Spleen (tissue), 11 donors: Measurements from ENCODE around the gene SHANK1. TPM values are rescaled to one million over a fixed set of nuclear protein-coding genes. Genes with fewer than 3 reads are reported as not detected.

ENCODE experiments used
- DNase-seq: peaks from one replicate; pipeline ENCODE4 v3.0.0-alpha.2; 2020
- H3K27ac ChIP-seq, 8 donors: fragments of 200-600 bp; sonication (generic) in 7 of 8; 1 replicate in 4 of 8; 2 replicates in 4 of 8; pipeline versions ENCODE4 v1.5.0 to v1.8.0; 2016 to 2021; ENCODE audit warnings: inconsistent platforms in 4 of 8, mild to moderate bottlenecking in 4 of 8, moderate library complexity in 1 of 8
- H3K27me3 ChIP-seq, 7 donors: fragments of 200-600 bp; sonication (generic) in 6 of 7; replicated peaks in 1 of 7; 1 replicate in 4 of 7; 2 replicates in 3 of 7; pipeline versions ENCODE4 v1.5.0 to v1.8.0; 2016 to 2021; ENCODE audit warnings: inconsistent platforms in 3 of 7, mild to moderate bottlenecking in 1 of 7
- H3K36me3 ChIP-seq, 6 donors: fragments of 200-600 bp; sonication (generic) in 5 of 6; 1 replicate in 4 of 6; 2 replicates in 2 of 6; pipeline versions ENCODE4 v1.5.0 to v1.8.0; 2016 to 2021; ENCODE audit warnings: inconsistent platforms in 2 of 6
- H3K4me1 ChIP-seq, 6 donors: fragments of 200-600 bp; sonication (generic) in 5 of 6; 1 replicate in 3 of 6; 2 replicates in 3 of 6; pipeline versions ENCODE4 v1.5.0 to v1.8.0; 2016 to 2021; ENCODE audit warnings: inconsistent platforms in 3 of 6
- H3K4me3 ChIP-seq, 8 donors: fragments of 200-600 bp; sonication (generic) in 7 of 8; 1 replicate in 4 of 8; 2 replicates in 4 of 8; pipeline versions ENCODE4 v1.5.0 to v1.8.0; 2016 to 2021; ENCODE audit warnings: inconsistent platforms in 4 of 8, mild to moderate bottlenecking in 4 of 8, moderate library complexity in 2 of 8
- H3K9me3 ChIP-seq, 8 donors: fragments of 200-600 bp; sonication (generic) in 7 of 8; 1 replicate in 4 of 8; 2 replicates in 4 of 8; pipeline versions ENCODE4 v1.5.0 to v1.8.0; 2016 to 2021; ENCODE audit warnings: inconsistent platforms in 4 of 8
- POLR2A ChIP-seq, 3 donors: fragments of 450-650 bp; IDR thresholded peaks; one replicate each; pipeline ENCODE4 v1.5.1; 2017; ENCODE audit warnings: antibody characterized with exemption in 3 of 3, mild to moderate bottlenecking in 1 of 3
- POLR2AphosphoS5 ChIP-seq, 3 donors: sonication (generic); formaldehyde crosslinking; IDR thresholded peaks; one replicate each; pipeline ENCODE4 v1.5.1; 2017; ENCODE audit warnings: antibody characterized with exemption in 3 of 3
- WGBS, 5 donors: extraction: QIAGEN DNeasy Blood & Tissue Kit in 3 of 5; methylation state at CpG; one replicate each; pipeline versions ENCODE4 v1.1.5 to v1.1.7; 2013 to 2018; 5-methylcytosine and 5-hydroxymethylcytosine counted together
- intact Hi-C: fragments of 100-400 bp; cut with DNase I; formaldehyde crosslinking; loops from one replicate; pipeline ENCODE4 v1.15.0; 2023; ENCODE audit warnings: low total_unique reads
- polyA plus RNA-seq, 3 donors: library from polyadenylated mRNA; stranded (reverse); fragments of 200-250 nt; gene quantifications; one replicate each; pipeline ENCODE4 v1.2.1, GENCODE V29; 2013
- total RNA-seq, 7 donors: library from RNA; depleted of rRNA in 3 of 7; stranded (reverse); fragments of >200 nt in 3 of 7; fragmentation: NEBNext Ultra II Directional in 4 of 7; extraction: Animal tissue kit (Norgen Biotek cat#: 25700) in 4 of 7; gene quantifications; one replicate each; pipeline versions ENCODE4 v1.1.0 to v1.2.1, GENCODE V29; 2016 to 2021
- TF ChIP-seq, protein P1 (sequence below), 11 experiments: fragments of 200-600 bp in 7 of 11; fragments of 450-650 bp in 4 of 11; sonication (generic) in 4 of 11; IDR thresholded peaks in 8 of 11; conservative IDR thresholded peaks in 3 of 11; 1 replicate in 7 of 11; 2 replicates in 4 of 11; pipeline versions ENCODE4 v1.4.0 to v1.8.0; 2016 to 2021; ENCODE audit warnings: antibody characterized with exemption in 11 of 11, inconsistent platforms in 4 of 11, mild to moderate bottlenecking in 1 of 11
- donor health status: healthy with polysubstance abuse.
- donor health status: DM: no; HTN: no; CAD: no; lungs with moderate emphysema.
- donor health status: DM: no; HTN: no; CAD: no.
- donor health status: Bipolar disorder and iron deficiency.
- donor health status: healthy.
- donor health status: DM: no; HTN: no; CAD: no.
- donor health status: DM: yes; HTN: yes; CAD: no.

The SHANK1 gene
- total and polyA plus RNA-seq, 10 donors: 0.07 to 1.8 (median 0.35) TPM; not detected in 2

GRCh38 chr19:50713556-50714236 is 5.9 kb downstream of the SHANK1 start:
- TF ChIP-seq POLR2A (IDR thresholded peaks at IDR 0.05): no peak
- no peak for TF ChIP-seq POLR2AphosphoS5 (IDR thresholded peaks at IDR 0.05)
- TF ChIP-seq, protein P1, sequence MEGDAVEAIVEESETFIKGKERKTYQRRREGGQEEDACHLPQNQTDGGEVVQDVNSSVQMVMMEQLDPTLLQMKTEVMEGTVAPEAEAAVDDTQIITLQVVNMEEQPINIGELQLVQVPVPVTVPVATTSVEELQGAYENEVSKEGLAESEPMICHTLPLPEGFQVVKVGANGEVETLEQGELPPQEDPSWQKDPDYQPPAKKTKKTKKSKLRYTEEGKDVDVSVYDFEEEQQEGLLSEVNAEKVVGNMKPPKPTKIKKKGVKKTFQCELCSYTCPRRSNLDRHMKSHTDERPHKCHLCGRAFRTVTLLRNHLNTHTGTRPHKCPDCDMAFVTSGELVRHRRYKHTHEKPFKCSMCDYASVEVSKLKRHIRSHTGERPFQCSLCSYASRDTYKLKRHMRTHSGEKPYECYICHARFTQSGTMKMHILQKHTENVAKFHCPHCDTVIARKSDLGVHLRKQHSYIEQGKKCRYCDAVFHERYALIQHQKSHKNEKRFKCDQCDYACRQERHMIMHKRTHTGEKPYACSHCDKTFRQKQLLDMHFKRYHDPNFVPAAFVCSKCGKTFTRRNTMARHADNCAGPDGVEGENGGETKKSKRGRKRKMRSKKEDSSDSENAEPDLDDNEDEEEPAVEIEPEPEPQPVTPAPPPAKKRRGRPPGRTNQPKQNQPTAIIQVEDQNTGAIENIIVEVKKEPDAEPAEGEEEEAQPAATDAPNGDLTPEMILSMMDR (IDR thresholded peaks at IDR 0.05 in 8 of 11, conservative IDR thresholded peaks at IDR 0.05 in 3 of 11): no peak
- WGBS, 5 donors: 72 to 89% (median 81%) methylated on average over 21 to 22 of the region's 22 CpGs

GRCh38 chr19:50712833-50713232 is 6.8 kb downstream of the SHANK1 start:
- intact Hi-C loops: no loop called here

More at GRCh38 chr19:50713556-50714236, 5.9 kb downstream of the SHANK1 start:
- intact Hi-C loops: no loop called here
- DNase-seq: no peak
- Histone ChIP-seq H3K27ac (no peak overlapping the region), H3K36me3 (no peaks in the 10 kb centered on the region), H3K4me3 (no peak overlapping the region), H3K9me3 (no peaks in the 10 kb centered on the region), H3K4me1 (peaks cover 0 to 10% (median 8%) of the 10 kb centered on the region in 6 donors), H3K27me3 (peaks cover 0 to 84% (median 29%) of the 10 kb centered on the region in 7 donors)

GRCh38 chr19:50711805-50712204 is 7.8 kb downstream of the SHANK1 start:
- intact Hi-C loops: no loop called here
- Histone ChIP-seq H3K27ac (no peak overlapping the region), H3K36me3 (no peaks in the 10 kb centered on the region), H3K27me3 (peaks cover 0 to 65% (median 11%) of the 10 kb centered on the region in 7 donors), H3K9me3 (no peaks in the 10 kb centered on the region), H3K4me3 (no peak overlapping the region), H3K4me1 (no peaks in the 10 kb centered on the region)
- TF ChIP-seq POLR2A (IDR thresholded peaks at IDR 0.05): no peak
- TF ChIP-seq POLR2AphosphoS5 (IDR thresholded peaks at IDR 0.05): no peak
- TF ChIP-seq, protein P1 (IDR thresholded peaks at IDR 0.05 in 8 of 11, conservative IDR thresholded peaks at IDR 0.05 in 3 of 11): no peak
- WGBS, 5 donors: 76 to 88% (median 82%) methylated on average over 7 to 9 of the region's 9 CpGs
- DNase-seq: no peak

More at GRCh38 chr19:50712833-50713232, 6.8 kb downstream of the SHANK1 start:
- H3K4me3 ChIP-seq: no peak overlapping the region
- H3K9me3 ChIP-seq: no peaks in the 10 kb centered on the region
- H3K36me3 ChIP-seq: no peaks in the 10 kb centered on the region
- WGBS, 5 donors: 26 to 45% (median 40%) methylated on average over 6 of the region's 6 CpGs
- DNase-seq: no peak
- H3K27ac ChIP-seq: no peak overlapping the region
- peaks cover 0 to 75% (median 21%) of the 10 kb centered on the region in 7 donors for H3K27me3 ChIP-seq
- H3K4me1 ChIP-seq: peaks cover 0 to 1% (median under 1%) of the 10 kb centered on the region in 6 donors
- TF ChIP-seq, protein P1 (IDR thresholded peaks at IDR 0.05 in 8 of 11, conservative IDR thresholded peaks at IDR 0.05 in 3 of 11): no peak
- TF ChIP-seq POLR2AphosphoS5 (IDR thresholded peaks at IDR 0.05) (no peak), POLR2A (IDR thresholded peaks at IDR 0.05) (no peak)

GRCh38 chr19:50711196-50711595 is 8.4 kb downstream of the SHANK1 start:
- Histone ChIP-seq H3K9me3 (no peaks in the 10 kb centered on the region), H3K27ac (no peak overlapping the region), H3K4me3 (no peak overlapping the region), H3K4me1 (no peaks in the 10 kb centered on the region), H3K27me3 (peaks cover 0 to 59% (median 5%) of the 10 kb centered on the region in 7 donors), H3K36me3 (no peaks in the 10 kb centered on the region)
- WGBS, 5 donors: 82 to 92% (median 84%) methylated on average over 11 of the region's 11 CpGs
- TF ChIP-seq, protein P1 (IDR thresholded peaks at IDR 0.05 in 8 of 11, conservative IDR thresholded peaks at IDR 0.05 in 3 of 11): no peak
- no peak for TF ChIP-seq POLR2AphosphoS5 (IDR thresholded peaks at IDR 0.05)
- TF ChIP-seq POLR2A (IDR thresholded peaks at IDR 0.05): no peak
- DNase-seq: no peak
- intact Hi-C loops: no loop called here
